CD4-positive, alpha-beta T cell treated with Interleukin-4 for 1 hour (primary cell): ENCODE results near the gene STAP2.

Source experiments
- DNase-seq, 2 donors: peaks; one replicate each; pipeline ENCODE4 v3.0.0-alpha.2; 2020 to 2022

STAP2 gene

GRCh38 chr19:4369888-4370260 lies 31.2 kb upstream of the STAP2 start:
- DNase-seq, result peak; percentile 73 to 79

GRCh38 chr19:4369109-4369887 lies 30.7 kb upstream of the STAP2 start:
- DNase-seq, result peak; percentile 83 to 88

- no peak for DNase-seq
Measured at GRCh38 chr19:4368128-4368820, 29.6 kb upstream of the STAP2 start.

- peak in 1 of 2 donors; percentile 22 for DNase-seq
Measured at GRCh38 chr19:4367781-4368127, 29.1 kb upstream of the STAP2 start.

- no peak for DNase-seq
Measured at GRCh38 chr19:4367336-4367723, 28.7 kb upstream of the STAP2 start.

GRCh38 chr19:4366666-4367335 lies 28.2 kb upstream of the STAP2 start:
- DNase-seq, result no peak

- no peak for DNase-seq
Measured at GRCh38 chr19:4365791-4366665, 27.4 kb upstream of the STAP2 start.

- no peak for DNase-seq
Measured at GRCh38 chr19:4365341-4365740, 26.7 kb upstream of the STAP2 start.

GRCh38 chr19:4363571-4364304 lies 25.1 kb upstream of the STAP2 start:
- no peak for DNase-seq

- no peak for DNase-seq
Measured at GRCh38 chr19:4362831-4363545, 24.4 kb upstream of the STAP2 start.

GRCh38 chr19:4362101-4362828 lies 23.6 kb upstream of the STAP2 start:
- DNase-seq, result no peak

- DNase-seq, result no peak
Measured at GRCh38 chr19:4361152-4362046, 22.8 kb upstream of the STAP2 start.

GRCh38 chr19:4360641-4361151 lies 22.1 kb upstream of the STAP2 start:
- DNase-seq, result no peak

- DNase-seq, result no peak
Measured at GRCh38 chr19:4360081-4360569, 21.5 kb upstream of the STAP2 start.

- DNase-seq, result no peak
Measured at GRCh38 chr19:4359627-4360000, 21.0 kb upstream of the STAP2 start.

GRCh38 chr19:4358709-4359626 lies 20.3 kb upstream of the STAP2 start:
- DNase-seq, result no peak

- DNase-seq, result no peak
Measured at GRCh38 chr19:4357921-4358326, 19.3 kb upstream of the STAP2 start.

- DNase-seq, result no peak
Measured at GRCh38 chr19:4357095-4357797, 18.6 kb upstream of the STAP2 start.
